MCF 10A (cell line): Measurements from ENCODE around the gene SLC16A5. TPM values are rescaled to one million over a fixed set of nuclear protein-coding genes. Genes with fewer than 3 reads are reported as not detected.
A peak's percentile ranks its signal among the peaks of the same experiment; 100 is the strongest.
"Not testable (repeated sequence)": the region's sequence is repeated elsewhere in the genome, so short reads cannot be mapped to it uniquely, and the experiment has no call there.

ENCODE experiments used
- BruUV-seq: library from RNA; stranded (reverse); fragments of 400-500 nt; replicated peaks from 2 replicates; lab custom pipeline; 2021; lab: Mats Ljungman, UMichigan
- CTCF ChIA-PET: fragments of 300-600 bp; sonication (Branson Sonifier 250); formaldehyde crosslinking; extraction: SDS; loops from one replicate; lab custom pipeline; 2021; ENCODE audit warnings: antibody characterized with exemption, inconsistent platforms; lab: Yijun Ruan, JAX
- POLR2A ChIA-PET: fragments of 300-600, 350-650 bp; sonication (Branson Sonifier 250); formaldehyde crosslinking; extraction: SDS; loops from one replicate; lab custom pipeline; 2020; ENCODE audit warnings: antibody characterized with exemption, inconsistent platforms; lab: Yijun Ruan, JAX
- DNase-seq: peaks from one replicate; pipeline ENCODE4 v3.0.0-alpha.2; 2018; ENCODE audit not compliant: unreplicated experiment
- H3K27ac Mint-ChIP-seq: one replicate; pipeline ENCODE4 v1.8.0; 2022; ENCODE audit warnings: mild to moderate bottlenecking, low read depth, mixed read lengths; ENCODE audit not compliant: unreplicated experiment
- H3K27me3 Mint-ChIP-seq: one replicate; pipeline ENCODE4 v1.8.0; 2022; ENCODE audit warnings: mixed read lengths; ENCODE audit not compliant: insufficient read depth, unreplicated experiment
- H3K36me3 Mint-ChIP-seq: one replicate; pipeline ENCODE4 v1.8.0; 2022; ENCODE audit warnings: mild to moderate bottlenecking, moderate library complexity, mixed read lengths; ENCODE audit not compliant: insufficient read depth, unreplicated experiment
- H3K4me1 Mint-ChIP-seq: one replicate; pipeline ENCODE4 v1.8.0; 2022; ENCODE audit warnings: mixed read lengths; ENCODE audit not compliant: insufficient read depth, unreplicated experiment
- H3K4me3 Mint-ChIP-seq: one replicate; pipeline ENCODE4 v1.8.0; 2022; ENCODE audit warnings: mild to moderate bottlenecking, moderate library complexity, mixed read lengths; ENCODE audit not compliant: unreplicated experiment
- H3K9me3 Mint-ChIP-seq: one replicate; pipeline ENCODE4 v1.8.0; 2022; ENCODE audit warnings: mixed read lengths; ENCODE audit not compliant: unreplicated experiment
- intact Hi-C: fragments of 100-400 bp; cut with micrococcal nuclease; formaldehyde crosslinking; loops from 2 replicates; pipeline ENCODE4 v1.14.1; 2022
- total RNA-seq: library from RNA; stranded (reverse); gene quantifications from 2 replicates; pipeline ENCODE4 v1.2.3, GENCODE V29; 2022
- TF ChIP-seq, protein P1 (sequence below): fragments of 200-600 bp; IDR thresholded peaks from one replicate; pipeline ENCODE4 v1.8.0; 2022; ENCODE audit warnings: antibody characterized with exemption, mild to moderate bottlenecking; ENCODE audit not compliant: unreplicated experiment

Gene SLC16A5
- total RNA-seq, 1 experiment from 2014 or later = 26.0 TPM

DNA sequence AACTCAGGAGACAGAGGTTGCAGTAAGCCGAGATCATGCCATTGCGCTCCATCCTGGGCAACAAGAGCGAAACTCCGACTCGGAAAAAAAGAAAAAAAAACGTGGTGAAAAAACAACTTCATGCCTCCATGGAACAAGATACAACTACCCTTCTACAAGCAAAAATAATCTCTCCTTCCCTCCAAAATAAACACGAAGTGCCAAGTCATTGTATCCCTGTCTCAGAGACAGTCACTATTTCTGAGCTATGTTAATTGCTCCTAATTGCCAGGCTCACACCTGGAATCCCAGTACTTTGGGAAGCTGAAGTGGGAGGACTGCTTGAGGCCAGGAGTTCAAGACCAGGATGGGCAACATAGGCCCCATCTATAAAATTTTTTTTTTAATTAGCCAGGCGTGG, 19.0 kb upstream of the SLC16A5 start:
- no peak for DNase-seq
- intact Hi-C loops = loop anchor here (1.0 to 5.0 kb wide), 2 partner anchors 85 to 134 kb away; no protein-coding TSS in a partner anchor
- Mint-ChIP-seq H3K36me3 (peaks cover 11% of the 10 kb centered on the region), H3K4me3 (no peak overlapping the region), H3K27ac (no peak overlapping the region), H3K27me3 (no peaks in the 10 kb centered on the region), H3K4me1 (peaks cover 5% of the 10 kb centered on the region), H3K9me3 (no peaks in the 10 kb centered on the region)
- BruUV-seq = no TSS peak
- ChIA-PET POLR2A (interaction anchor here (0.7 to 2.5 kb wide), 7 partner anchors 9 to 62 kb away, joined by 3 to 12 read pairs (median 5); partner anchors contain the start of genes ARMC7, ATP5PD, KCTD2 and NT5C), CTCF (interaction anchor here (0.6 to 5.3 kb wide), 18 partner anchors 8 to 143 kb away, joined by 3 to 48 read pairs (median 8); partner anchors contain the start of gene NT5C)
- TF ChIP-seq, protein P1, sequence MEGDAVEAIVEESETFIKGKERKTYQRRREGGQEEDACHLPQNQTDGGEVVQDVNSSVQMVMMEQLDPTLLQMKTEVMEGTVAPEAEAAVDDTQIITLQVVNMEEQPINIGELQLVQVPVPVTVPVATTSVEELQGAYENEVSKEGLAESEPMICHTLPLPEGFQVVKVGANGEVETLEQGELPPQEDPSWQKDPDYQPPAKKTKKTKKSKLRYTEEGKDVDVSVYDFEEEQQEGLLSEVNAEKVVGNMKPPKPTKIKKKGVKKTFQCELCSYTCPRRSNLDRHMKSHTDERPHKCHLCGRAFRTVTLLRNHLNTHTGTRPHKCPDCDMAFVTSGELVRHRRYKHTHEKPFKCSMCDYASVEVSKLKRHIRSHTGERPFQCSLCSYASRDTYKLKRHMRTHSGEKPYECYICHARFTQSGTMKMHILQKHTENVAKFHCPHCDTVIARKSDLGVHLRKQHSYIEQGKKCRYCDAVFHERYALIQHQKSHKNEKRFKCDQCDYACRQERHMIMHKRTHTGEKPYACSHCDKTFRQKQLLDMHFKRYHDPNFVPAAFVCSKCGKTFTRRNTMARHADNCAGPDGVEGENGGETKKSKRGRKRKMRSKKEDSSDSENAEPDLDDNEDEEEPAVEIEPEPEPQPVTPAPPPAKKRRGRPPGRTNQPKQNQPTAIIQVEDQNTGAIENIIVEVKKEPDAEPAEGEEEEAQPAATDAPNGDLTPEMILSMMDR = no peak

DNA sequence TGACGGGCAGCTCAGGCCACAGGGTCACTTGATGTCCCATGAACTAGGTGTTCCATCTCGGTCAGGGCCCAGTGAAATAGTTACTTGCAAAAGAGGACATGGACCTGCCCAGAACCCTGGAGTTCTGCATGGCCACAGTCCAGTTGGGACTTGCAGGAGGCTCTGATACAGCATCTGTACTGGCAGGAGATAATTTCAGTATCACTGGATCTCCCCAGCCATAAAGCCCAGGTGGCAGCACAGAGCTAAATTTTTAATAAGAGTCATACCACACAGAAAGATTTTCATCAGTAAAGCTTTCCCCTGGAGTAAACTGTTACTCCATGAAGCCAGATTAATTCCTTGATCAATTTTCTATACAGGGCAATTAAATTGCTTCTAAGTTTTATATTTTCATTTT, 18.0 kb upstream of the SLC16A5 start:
- H3K4me1 Mint-ChIP-seq = peaks cover 5% of the 10 kb centered on the region
- intact Hi-C loops = loop anchor here (1.0 to 5.0 kb wide), 4 partner anchors 36 to 133 kb away; no protein-coding TSS in a partner anchor
- ChIA-PET CTCF (interaction anchor here (0.6 to 5.3 kb wide), 29 partner anchors 9 to 132 kb away, joined by 3 to 48 read pairs (median 6); partner anchors contain the start of genes NT5C and SLC16A5), POLR2A (interaction anchor here (0.6 to 2.5 kb wide), 18 partner anchors 9 to 135 kb away, joined by 3 to 12 read pairs (median 4); partner anchors contain the start of genes ARMC7, ATP5PD, KCTD2 and NT5C)
- no peak overlapping the region for H3K27ac Mint-ChIP-seq
- BruUV-seq = no TSS peak
- no peaks in the 10 kb centered on the region for H3K27me3 Mint-ChIP-seq
- DNase-seq = peak; percentile 61
- H3K4me3 Mint-ChIP-seq = no peak overlapping the region
- H3K9me3 Mint-ChIP-seq = no peaks in the 10 kb centered on the region
- TF ChIP-seq, protein P1 = peak; percentile 47
- H3K36me3 Mint-ChIP-seq = peaks cover 4% of the 10 kb centered on the region

DNA sequence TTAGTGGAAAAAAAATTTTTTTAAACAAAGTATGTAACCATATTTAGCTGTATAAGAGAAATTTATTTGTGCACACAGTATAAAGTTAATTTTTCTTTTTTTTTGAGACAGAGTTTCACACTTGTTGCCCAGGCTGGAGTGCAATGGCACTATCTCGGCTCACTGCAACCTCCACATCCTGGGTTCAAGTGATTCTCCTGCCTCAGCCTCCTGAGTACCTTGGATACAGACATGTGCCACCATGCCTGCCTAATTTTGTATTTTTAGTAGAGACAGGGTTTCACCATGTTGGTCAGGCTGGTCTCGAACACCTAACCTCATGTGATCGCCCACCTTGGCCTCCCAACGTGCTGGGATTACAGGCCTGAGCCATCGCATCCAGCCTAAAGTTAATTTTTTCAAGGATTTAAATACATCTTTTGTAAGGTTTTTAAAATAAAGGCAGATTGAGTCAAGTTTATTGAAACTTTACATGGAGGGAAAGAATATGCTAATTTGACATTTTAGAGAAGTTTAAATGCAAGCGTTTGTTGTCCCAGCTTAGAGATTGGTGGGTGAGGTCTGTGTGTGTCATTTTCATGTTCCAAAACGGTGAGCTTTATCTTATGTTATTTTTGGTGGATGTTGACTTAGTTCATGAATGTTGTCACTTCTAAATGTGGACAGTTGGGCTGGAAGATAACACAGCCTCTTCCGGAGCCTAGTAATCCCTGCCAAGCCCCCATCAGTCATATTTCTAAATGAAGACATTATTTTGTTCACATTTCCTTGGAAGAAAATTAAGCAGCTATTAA, 16.1 kb upstream of the SLC16A5 start:
- DNase-seq, H3K36me3 Mint-ChIP-seq, H3K4me3 Mint-ChIP-seq, intact Hi-C loops, H3K27me3 Mint-ChIP-seq, H3K27ac Mint-ChIP-seq, H3K9me3 Mint-ChIP-seq, BruUV-seq: not testable (repeated sequence)
- H3K4me1 Mint-ChIP-seq = peaks cover 12% of the 10 kb centered on the region
- ChIA-PET CTCF (interaction anchor here (0.6 to 5.2 kb wide), 5 partner anchors 11 to 145 kb away, joined by 3 to 48 read pairs (median 8); no protein-coding TSS in a partner anchor), POLR2A (interaction anchor here (0.9 to 2.1 kb wide), 3 partner anchors 12 to 110 kb away, joined by 3 to 7 read pairs (median 6); no protein-coding TSS in a partner anchor)

DNA sequence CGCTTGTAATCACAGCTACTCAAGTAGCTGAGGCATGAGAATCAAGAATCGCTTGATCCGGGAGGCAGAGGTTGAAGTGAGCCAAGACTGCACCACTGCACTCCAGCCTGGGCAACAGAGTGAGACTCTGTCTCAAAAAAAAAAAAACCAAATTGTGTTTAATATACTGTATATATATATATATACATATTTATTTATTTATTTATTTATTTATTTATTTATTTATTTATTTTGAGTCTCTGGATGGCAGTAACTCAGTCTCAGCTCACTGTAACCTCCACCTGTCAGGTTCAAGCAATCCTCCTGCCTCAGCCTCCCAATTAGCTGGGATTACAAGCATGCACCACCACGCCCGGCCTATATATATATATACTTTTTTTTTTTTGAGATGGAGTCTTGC, 14.8 kb upstream of the SLC16A5 start:
- BruUV-seq, H3K36me3 Mint-ChIP-seq, intact Hi-C loops, H3K9me3 Mint-ChIP-seq, H3K27me3 Mint-ChIP-seq, H3K27ac Mint-ChIP-seq, DNase-seq, H3K4me3 Mint-ChIP-seq: not testable (repeated sequence)
- H3K4me1 Mint-ChIP-seq = peaks cover 12% of the 10 kb centered on the region
- CTCF ChIA-PET = interaction anchor here (0.8 to 1.1 kb wide), 3 partner anchors 26 to 41 kb away, joined by 3 to 4 read pairs (median 4); no protein-coding TSS in a partner anchor
- POLR2A ChIA-PET = interaction anchor here (0.9 to 2.4 kb wide), 8 partner anchors 9 to 109 kb away, joined by 3 to 8 read pairs (median 4); no protein-coding TSS in a partner anchor
